HT-29 (cell line): ENCODE measurements around the gene TEAD3. TPM values are rescaled to one million over a fixed set of nuclear protein-coding genes. Genes with fewer than 3 reads are reported as not detected.

ENCODE experiments used
- small RNA-seq: library from RNA; depleted of rRNA; stranded (forward); fragments of <200 nt; gene quantifications from one replicate; pipeline ENCODE3, GENCODE V24; 2014
- total RNA-seq: library from RNA; depleted of rRNA; stranded (reverse); fragments of >200 nt; shearing (Covaris generic); gene quantifications from 2 replicates; pipeline ENCODE4 v1.2.3, GENCODE V29; 2014; rRNA removed

The TEAD3 gene
- total RNA-seq, 1 experiment from 2014 or later, result 27.4 TPM

Small RNA genes lying within 50 kb of the gene (small RNA-seq; reads per million reads assigned to genes)
- gene MIR7111, result not detected

Other genes with a start within 250 kb of the TEAD3 start
- gene ZNF76, start 237.3 kb downstream of the TEAD3 start, total RNA-seq, result 19.5 and 23.1 TPM in 2 replicates
- gene DEF6, start 199.3 kb downstream of the TEAD3 start, total RNA-seq, result 2.0 and 3.2 TPM in 2 replicates
- 10.1 and 13.7 TPM in 2 replicates for gene PPARD, start 154.5 kb downstream of the TEAD3 start, total RNA-seq
- gene FANCE, start 44.7 kb downstream of the TEAD3 start, total RNA-seq, result 7.4 and 8.6 TPM in 2 replicates
- gene RPL10A, start 28.7 kb downstream of the TEAD3 start, total RNA-seq, result 1,706 and 1,805 TPM in 2 replicates
- gene TULP1, start 15.8 kb upstream of the TEAD3 start, total RNA-seq, result 0.48 TPM in 1 of 2 replicates, not detected in the other
- gene FKBP5, start 191.8 kb upstream of the TEAD3 start, total RNA-seq, result 6.6 and 7.7 TPM in 2 replicates
- not detected in 2 replicates for gene ARMC12, start 240.0 kb upstream of the TEAD3 start, total RNA-seq